ENCODE data around the gene COMMD10. TPM values are rescaled to one million over a fixed set of nuclear protein-coding genes. Genes with fewer than 3 reads are reported as not detected.

Gene COMMD10
- total RNA-seq, 2 experiments from 2014 or later = 22.0 to 22.1 TPM

- H3K36me3 Mint-ChIP-seq = peaks cover 19% of the 10 kb centered on the region
- ATAC-seq (ENCODE audit: low read depth) = no peak
- H3K4me3 Mint-ChIP-seq = no peak overlapping the region
- no peak for DNase-seq
- no peaks in the 10 kb centered on the region for H3K27me3 Mint-ChIP-seq
- H3K9me3 Mint-ChIP-seq = peaks cover 10% of the 10 kb centered on the region
- H3K27ac Mint-ChIP-seq = no peak overlapping the region
- POLR2A ChIA-PET = no interaction called here
- no peaks in the 10 kb centered on the region for H3K4me1 Mint-ChIP-seq
Measured at GRCh38 chr5:116265471-116265870, 180.6 kb downstream of the COMMD10 start.

DNA sequence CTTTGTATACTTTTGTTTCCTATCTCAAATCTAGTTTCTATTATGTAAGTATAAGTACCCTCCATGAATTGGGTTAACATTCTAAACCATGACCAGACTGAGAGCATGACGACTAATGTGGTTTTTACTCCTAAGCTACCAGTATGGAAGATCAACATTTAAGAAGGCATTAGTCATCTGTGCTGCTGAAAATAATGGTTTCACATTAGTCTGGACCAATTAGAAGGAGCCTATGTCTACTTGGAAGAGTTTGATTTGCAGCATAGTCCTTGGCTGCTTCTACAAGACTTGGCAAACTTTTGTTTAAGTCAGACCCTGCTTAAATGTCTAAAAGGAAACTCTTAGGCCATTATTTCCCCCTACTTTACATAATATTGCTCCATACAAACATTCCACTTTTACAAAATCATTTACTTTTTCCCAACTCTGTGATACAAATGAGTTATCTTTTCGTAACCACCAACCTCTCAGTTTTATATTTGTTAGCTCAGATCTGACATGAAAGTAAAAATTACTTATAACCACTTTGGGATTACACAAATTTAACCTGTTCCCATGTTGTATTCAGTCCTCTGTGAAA, 186.7 kb downstream of the COMMD10 start:
- POLR2A ChIA-PET = no interaction called here
- H3K27ac Mint-ChIP-seq = no peak overlapping the region

DNA sequence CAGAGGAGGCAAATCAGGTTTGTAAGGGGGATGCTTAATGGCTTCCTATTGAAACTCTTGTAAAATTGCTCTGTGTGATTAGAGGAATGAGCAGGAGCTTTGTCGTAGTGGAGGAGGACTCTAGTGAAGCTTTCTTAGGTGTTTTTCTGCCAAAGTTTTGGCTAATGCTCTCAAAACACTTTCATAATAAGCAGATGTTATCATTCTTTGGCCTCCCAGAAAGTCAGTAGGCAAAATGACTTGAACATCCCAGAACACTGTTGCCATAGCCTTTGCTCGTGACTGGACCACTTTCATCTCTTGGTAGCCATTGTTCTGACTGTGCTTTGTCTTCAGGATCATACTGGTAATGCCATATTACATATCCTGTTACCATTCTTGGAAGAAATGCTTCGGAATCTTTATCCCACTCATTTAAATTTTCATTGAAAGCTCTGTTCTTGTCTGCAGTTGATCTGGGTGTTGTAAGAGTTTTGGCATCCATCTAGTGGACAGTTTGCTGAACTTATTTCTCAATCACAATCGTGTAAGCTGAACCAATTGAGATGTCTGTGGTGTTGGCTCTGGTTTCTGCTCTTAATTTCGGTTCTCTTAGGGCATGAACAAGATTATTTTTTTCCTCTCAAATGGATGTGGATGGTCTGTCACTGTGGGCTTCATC, 187.6 kb downstream of the COMMD10 start:
- Mint-ChIP-seq H3K4me3 (no peak overlapping the region), H3K36me3 (peaks cover 2% of the 10 kb centered on the region), H3K27me3 (no peaks in the 10 kb centered on the region), H3K9me3 (peaks cover 13% of the 10 kb centered on the region), H3K4me1 (no peaks in the 10 kb centered on the region), H3K27ac (no peak overlapping the region)
- ATAC-seq (ENCODE audit: low read depth) (no peak), DNase-seq (no peak)
- POLR2A ChIA-PET = no interaction called here

More for the DNA sequence above, 186.7 kb downstream of the COMMD10 start:
- ATAC-seq (ENCODE audit: low read depth) (no peak), DNase-seq (no peak)
- Mint-ChIP-seq H3K4me3 (no peak overlapping the region), H3K27me3 (no peaks in the 10 kb centered on the region), H3K4me1 (no peaks in the 10 kb centered on the region), H3K9me3 (peaks cover 13% of the 10 kb centered on the region), H3K36me3 (peaks cover 9% of the 10 kb centered on the region)

DNA sequence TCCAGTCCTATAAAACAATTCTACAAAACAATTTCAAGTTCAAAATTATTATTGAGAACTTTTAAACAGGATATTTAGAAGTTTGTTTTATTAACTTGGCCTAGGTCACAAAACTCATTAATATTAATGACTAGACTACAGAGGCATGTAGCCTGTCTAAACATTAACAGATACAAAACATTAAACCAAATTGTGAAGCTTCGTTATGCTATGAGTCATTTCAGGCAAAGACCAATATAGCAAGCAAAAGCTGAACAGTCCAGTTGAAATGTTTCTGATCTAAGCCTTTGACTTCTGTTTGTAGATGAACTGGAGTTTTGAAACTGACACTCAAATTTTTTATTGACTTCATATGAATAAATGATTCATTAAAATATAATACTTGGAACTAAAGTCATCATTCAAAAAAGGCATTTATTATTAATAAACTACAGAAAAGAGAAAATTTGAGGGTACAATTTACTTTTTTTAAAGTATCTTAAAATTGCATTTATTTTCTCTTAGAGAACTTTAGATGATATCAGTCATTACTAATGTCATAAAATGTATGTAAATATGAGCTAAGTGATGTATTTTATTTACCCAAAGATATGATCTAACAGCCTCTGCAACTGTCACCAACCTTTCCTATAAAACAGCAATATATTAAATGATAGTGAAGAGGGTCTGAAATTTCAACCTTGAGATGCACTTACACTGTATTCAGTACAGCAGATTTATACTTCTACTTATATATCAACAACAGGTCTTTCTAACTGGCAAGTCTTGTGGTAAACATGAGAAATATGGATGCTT, 188.8 kb downstream of the COMMD10 start:
- no peak overlapping the region for H3K4me3 Mint-ChIP-seq
- no peaks in the 10 kb centered on the region for H3K4me1 Mint-ChIP-seq
- ATAC-seq (ENCODE audit: low read depth) (no peak), DNase-seq (no peak)
- POLR2A ChIA-PET = no interaction called here
- no peaks in the 10 kb centered on the region for H3K27me3 Mint-ChIP-seq
- no peak overlapping the region for H3K27ac Mint-ChIP-seq
- H3K9me3 Mint-ChIP-seq = peaks cover 12% of the 10 kb centered on the region
- peaks cover 2% of the 10 kb centered on the region for H3K36me3 Mint-ChIP-seq

- POLR2A ChIA-PET = no interaction called here
- H3K27ac Mint-ChIP-seq = no peak overlapping the region
- no peak for ATAC-seq (ENCODE audit: low read depth)
- H3K4me1 Mint-ChIP-seq = no peaks in the 10 kb centered on the region
- H3K27me3 Mint-ChIP-seq = no peaks in the 10 kb centered on the region
- no peak overlapping the region for H3K4me3 Mint-ChIP-seq
- peaks cover 2% of the 10 kb centered on the region for H3K36me3 Mint-ChIP-seq
- H3K9me3 Mint-ChIP-seq = peaks cover 11% of the 10 kb centered on the region
- no peak for DNase-seq
Measured at GRCh38 chr5:116274251-116274650, 189.4 kb downstream of the COMMD10 start.

- no peak overlapping the region for H3K27ac Mint-ChIP-seq
- peaks cover 11% of the 10 kb centered on the region for H3K9me3 Mint-ChIP-seq
- no peaks in the 10 kb centered on the region for H3K4me1 Mint-ChIP-seq
- ATAC-seq (ENCODE audit: low read depth) = no peak
- no peaks in the 10 kb centered on the region for H3K27me3 Mint-ChIP-seq
- H3K36me3 Mint-ChIP-seq = peaks cover 2% of the 10 kb centered on the region
- POLR2A ChIA-PET = no interaction called here
- no peak overlapping the region for H3K4me3 Mint-ChIP-seq
- no peak for DNase-seq
Measured at GRCh38 chr5:116275282-116275681, 190.5 kb downstream of the COMMD10 start.

- Mint-ChIP-seq H3K27ac (no peak overlapping the region), H3K4me3 (no peak overlapping the region), H3K36me3 (peaks cover 2% of the 10 kb centered on the region), H3K27me3 (no peaks in the 10 kb centered on the region), H3K9me3 (peaks cover 11% of the 10 kb centered on the region), H3K4me1 (no peaks in the 10 kb centered on the region)
- DNase-seq = no peak
- ATAC-seq (ENCODE audit: low read depth) = no peak
- POLR2A ChIA-PET = no interaction called here
Measured at GRCh38 chr5:116276952-116277351, 192.1 kb downstream of the COMMD10 start.

- DNase-seq = no peak
- H3K4me3 Mint-ChIP-seq = no peak overlapping the region
- H3K9me3 Mint-ChIP-seq = peaks cover 4% of the 10 kb centered on the region
- POLR2A ChIA-PET = no interaction called here
- peaks cover 2% of the 10 kb centered on the region for H3K36me3 Mint-ChIP-seq
- H3K27ac Mint-ChIP-seq = no peak overlapping the region
- ATAC-seq (ENCODE audit: low read depth) = no peak
- H3K4me1 Mint-ChIP-seq = no peaks in the 10 kb centered on the region
- H3K27me3 Mint-ChIP-seq = no peaks in the 10 kb centered on the region
Measured at GRCh38 chr5:116280149-116280803, 195.5 kb downstream of the COMMD10 start.

DNA sequence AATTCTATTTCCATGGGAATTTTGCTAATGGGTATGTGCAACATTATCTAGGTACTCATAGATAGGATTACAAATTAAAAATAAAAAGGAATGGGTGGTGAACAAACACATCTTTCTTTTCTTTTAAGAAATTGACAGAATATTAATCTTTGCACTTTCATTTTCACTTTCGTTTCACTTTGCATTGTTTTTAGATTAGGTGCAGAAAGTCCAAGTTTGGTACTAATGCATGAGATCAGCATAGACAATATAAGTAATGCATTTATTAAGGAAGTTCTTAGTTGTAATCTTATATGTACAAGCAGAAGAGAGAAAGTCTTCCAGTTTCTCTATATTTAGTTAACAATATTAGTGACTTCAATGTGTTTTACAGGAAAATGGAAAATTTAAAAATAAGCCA, 196.5 kb downstream of the COMMD10 start:
- H3K9me3 Mint-ChIP-seq = peaks cover 1% of the 10 kb centered on the region
- H3K27me3 Mint-ChIP-seq = no peaks in the 10 kb centered on the region
- no peaks in the 10 kb centered on the region for H3K36me3 Mint-ChIP-seq
- no peak overlapping the region for H3K27ac Mint-ChIP-seq
- H3K4me1 Mint-ChIP-seq = no peaks in the 10 kb centered on the region
- POLR2A ChIA-PET = no interaction called here
- DNase-seq (no peak), ATAC-seq (ENCODE audit: low read depth) (no peak)
- H3K4me3 Mint-ChIP-seq = no peak overlapping the region

GRCh38 chr5:116288524-116288923, 203.7 kb downstream of the COMMD10 start:
- POLR2A ChIA-PET = interaction anchor here (0.6 kb wide), 1 partner anchor 147 kb away, joined by 3 read pairs; no protein-coding TSS in a partner anchor
- no peak for ATAC-seq (ENCODE audit: low read depth)
- peaks cover 17% of the 10 kb centered on the region for H3K36me3 Mint-ChIP-seq

GRCh38 chr5:116289276-116289675, 204.5 kb downstream of the COMMD10 start:
- Mint-ChIP-seq H3K36me3 (peaks cover 19% of the 10 kb centered on the region), H3K9me3 (peaks cover 10% of the 10 kb centered on the region)

More at GRCh38 chr5:116288524-116288923, 203.7 kb downstream of the COMMD10 start:
- no peak overlapping the region for H3K4me3 Mint-ChIP-seq
- H3K9me3 Mint-ChIP-seq = peaks cover 10% of the 10 kb centered on the region
- no peaks in the 10 kb centered on the region for H3K27me3 Mint-ChIP-seq
- H3K27ac Mint-ChIP-seq = no peak overlapping the region
- no peak for DNase-seq
- H3K4me1 Mint-ChIP-seq = no peaks in the 10 kb centered on the region

DNA sequence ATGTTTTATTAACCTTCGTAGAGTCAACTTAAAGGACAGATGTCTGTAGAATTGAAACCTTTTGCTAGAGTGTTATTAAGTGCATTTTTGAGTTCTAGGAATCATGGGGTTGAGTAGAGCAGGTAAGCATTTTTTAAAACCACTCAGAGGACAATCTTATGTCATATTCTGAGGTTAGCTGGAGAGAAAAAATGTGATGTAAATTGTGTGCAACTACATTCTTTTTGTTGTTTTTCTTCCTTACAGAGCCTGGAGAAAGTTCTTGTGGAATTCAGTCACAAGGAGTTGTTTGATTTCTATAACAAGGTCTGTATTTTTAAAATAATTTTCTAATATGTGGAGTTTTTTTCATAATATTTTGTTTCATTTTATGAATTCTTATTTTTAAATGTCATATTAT, 206.4 kb downstream of the COMMD10 start:
- POLR2A ChIA-PET = no interaction called here
- Mint-ChIP-seq H3K27ac (no peak overlapping the region), H3K9me3 (peaks cover 10% of the 10 kb centered on the region), H3K4me1 (no peaks in the 10 kb centered on the region), H3K36me3 (peaks cover 19% of the 10 kb centered on the region), H3K27me3 (no peaks in the 10 kb centered on the region), H3K4me3 (no peak overlapping the region)
- ATAC-seq (ENCODE audit: low read depth) (no peak), DNase-seq (no peak)

More at GRCh38 chr5:116289276-116289675, 204.5 kb downstream of the COMMD10 start:
- no peak overlapping the region for H3K4me3 Mint-ChIP-seq
- H3K27me3 Mint-ChIP-seq = no peaks in the 10 kb centered on the region
- no peaks in the 10 kb centered on the region for H3K4me1 Mint-ChIP-seq
- no peak overlapping the region for H3K27ac Mint-ChIP-seq
- DNase-seq = no peak
- ATAC-seq (ENCODE audit: low read depth) = no peak
- POLR2A ChIA-PET = no interaction called here

DNA sequence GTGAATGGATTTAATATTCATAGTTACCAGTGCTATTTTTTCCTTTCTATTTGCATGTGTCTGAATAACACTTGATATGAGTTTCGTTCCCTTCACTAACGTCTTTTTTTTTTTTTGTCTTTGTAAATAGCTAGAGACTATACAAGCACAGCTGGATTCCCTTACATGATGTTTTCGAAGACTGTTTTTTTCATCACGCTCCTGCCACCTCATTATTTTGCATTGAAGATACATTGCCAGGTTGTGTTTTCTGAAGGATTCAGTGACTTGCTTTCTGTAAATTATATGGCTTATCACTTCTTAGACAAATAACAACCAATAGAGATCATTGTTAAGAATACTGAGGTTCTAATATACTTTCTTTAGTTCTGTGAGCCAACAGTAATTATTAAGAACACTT, 207.5 kb downstream of the COMMD10 start:
- no peaks in the 10 kb centered on the region for H3K27me3 Mint-ChIP-seq
- H3K36me3 Mint-ChIP-seq = peaks cover 20% of the 10 kb centered on the region
- H3K27ac Mint-ChIP-seq = no peak overlapping the region
- POLR2A ChIA-PET = no interaction called here
- no peak overlapping the region for H3K4me3 Mint-ChIP-seq
- peaks cover 8% of the 10 kb centered on the region for H3K9me3 Mint-ChIP-seq
- ATAC-seq (ENCODE audit: low read depth) (no peak), DNase-seq (no peak)
- H3K4me1 Mint-ChIP-seq = no peaks in the 10 kb centered on the region
